MCF 10A (cell line): ENCODE results near the gene NUDT22. TPM values are rescaled to one million over a fixed set of nuclear protein-coding genes. Genes with fewer than 3 reads are reported as not detected.

ENCODE experiments used
- BruUV-seq: library from RNA; stranded (reverse); fragments of 400-500 nt; replicated peaks from 2 replicates; lab custom pipeline; 2021; lab: Mats Ljungman, UMichigan
- CTCF ChIA-PET: fragments of 300-600 bp; sonication (Branson Sonifier 250); formaldehyde crosslinking; extraction: SDS; loops from one replicate; lab custom pipeline; 2021; ENCODE audit warnings: antibody characterized with exemption, inconsistent platforms; lab: Yijun Ruan, JAX
- POLR2A ChIA-PET: fragments of 300-600, 350-650 bp; sonication (Branson Sonifier 250); formaldehyde crosslinking; extraction: SDS; loops from one replicate; lab custom pipeline; 2020; ENCODE audit warnings: antibody characterized with exemption, inconsistent platforms; lab: Yijun Ruan, JAX
- DNase-seq: peaks from one replicate; pipeline ENCODE4 v3.0.0-alpha.2; 2018; ENCODE audit not compliant: unreplicated experiment
- H3K27ac Mint-ChIP-seq: one replicate; pipeline ENCODE4 v1.8.0; 2022; ENCODE audit warnings: mild to moderate bottlenecking, low read depth, mixed read lengths; ENCODE audit not compliant: unreplicated experiment
- H3K27me3 Mint-ChIP-seq: one replicate; pipeline ENCODE4 v1.8.0; 2022; ENCODE audit warnings: mixed read lengths; ENCODE audit not compliant: insufficient read depth, unreplicated experiment
- H3K36me3 Mint-ChIP-seq: one replicate; pipeline ENCODE4 v1.8.0; 2022; ENCODE audit warnings: mild to moderate bottlenecking, moderate library complexity, mixed read lengths; ENCODE audit not compliant: insufficient read depth, unreplicated experiment
- H3K4me1 Mint-ChIP-seq: one replicate; pipeline ENCODE4 v1.8.0; 2022; ENCODE audit warnings: mixed read lengths; ENCODE audit not compliant: insufficient read depth, unreplicated experiment
- H3K4me3 Mint-ChIP-seq: one replicate; pipeline ENCODE4 v1.8.0; 2022; ENCODE audit warnings: mild to moderate bottlenecking, moderate library complexity, mixed read lengths; ENCODE audit not compliant: unreplicated experiment
- H3K9me3 Mint-ChIP-seq: one replicate; pipeline ENCODE4 v1.8.0; 2022; ENCODE audit warnings: mixed read lengths; ENCODE audit not compliant: unreplicated experiment
- CTCF ChIP-seq: fragments of 200-600 bp; IDR thresholded peaks from one replicate; pipeline ENCODE4 v1.8.0; 2022; ENCODE audit warnings: antibody characterized with exemption, mild to moderate bottlenecking; ENCODE audit not compliant: unreplicated experiment
- intact Hi-C: fragments of 100-400 bp; cut with micrococcal nuclease; formaldehyde crosslinking; loops from 2 replicates; pipeline ENCODE4 v1.14.1; 2022
- total RNA-seq: library from RNA; stranded (reverse); gene quantifications from 2 replicates; pipeline ENCODE4 v1.2.3, GENCODE V29; 2022

Gene NUDT22
- total RNA-seq, 1 experiment from 2014 or later, result 51.0 TPM

GRCh38 chr11:64178951-64179639 is 47.0 kb upstream of the NUDT22 start:
- no peak for DNase-seq
- Mint-ChIP-seq H3K4me3 (no peak overlapping the region), H3K27me3 (no peaks in the 10 kb centered on the region), H3K9me3 (no peaks in the 10 kb centered on the region), H3K27ac (no peak overlapping the region), H3K36me3 (peaks cover 4% of the 10 kb centered on the region), H3K4me1 (peaks cover 7% of the 10 kb centered on the region)
- intact Hi-C loops, result no loop called here
- ChIA-PET POLR2A (interaction anchor here (0.6 to 2.1 kb wide), 3 partner anchors 12 to 1577 kb away, joined by 3 to 6 read pairs (median 4); partner anchors contain the start of gene MTA2), CTCF (no interaction called here)
- TF ChIP-seq CTCF, result no peak
- no TSS peak for BruUV-seq

GRCh38 chr11:64180891-64181290 is 45.2 kb upstream of the NUDT22 start:
- Mint-ChIP-seq H3K27ac (no peak overlapping the region), H3K9me3 (no peaks in the 10 kb centered on the region), H3K27me3 (no peaks in the 10 kb centered on the region), H3K4me1 (peaks cover 7% of the 10 kb centered on the region), H3K36me3 (peaks cover 9% of the 10 kb centered on the region), H3K4me3 (no peak overlapping the region)
- intact Hi-C loops, result no loop called here
- no peak for TF ChIP-seq CTCF
- ChIA-PET CTCF (no interaction called here), POLR2A (interaction anchor here (0.6 to 1.5 kb wide), 15 partner anchors 9 to 1327 kb away, joined by 3 to 23 read pairs (median 3); partner anchors contain the start of genes MACROD1, NUDT22, OTUB1 and PPP1R14B)
- DNase-seq, result no peak
- no TSS peak for BruUV-seq

- Mint-ChIP-seq H3K4me1 (peaks cover 7% of the 10 kb centered on the region), H3K27ac (peak overlapping the region; percentile 31), H3K36me3 (peaks cover 12% of the 10 kb centered on the region), H3K9me3 (no peaks in the 10 kb centered on the region), H3K27me3 (no peaks in the 10 kb centered on the region), H3K4me3 (peak overlapping the region; percentile 26)
- ChIA-PET POLR2A (interaction anchor here (0.6 to 1.5 kb wide), 16 partner anchors 8 to 379 kb away, joined by 3 to 23 read pairs (median 3); partner anchors contain the start of genes MACROD1, NUDT22, OTUB1 and PPP1R14B), CTCF (interaction anchor here (0.6 to 0.9 kb wide), 3 partner anchors 23 to 626 kb away, joined by 3 read pairs; no protein-coding TSS in a partner anchor)
- no TSS peak for BruUV-seq
- intact Hi-C loops, result no loop called here
- TF ChIP-seq CTCF, result no peak
- DNase-seq, result peak; percentile 90
These were observed 44.3 kb upstream of the NUDT22 start for GRCh38 chr11:64181506-64182411.
